NCI-H82 treated with DMSO at 0.1 percent for 48 hours (cell line): Measurements from ENCODE around the gene HYAL3.

Experiments used
- DNase-seq: peaks from one replicate; lab custom pipeline; 2025; ENCODE audit not compliant: unreplicated experiment; lab: John Stamatoyannopoulos, UW

The HYAL3 gene

GRCh38 chr3:50330330-50330729 lies 31.1 kb upstream of the HYAL3 start:
- no peak for DNase-seq

GRCh38 chr3:50327943-50328691 lies 28.9 kb upstream of the HYAL3 start, which contains the start of gene TUSC2:
TUSC2 (minus strand) TSS chr3:50328223; CDS start chr3:50328099, 124 bp downstream.
- DNase-seq: peak; percentile 76

GRCh38 chr3:50327129-50327528 lies 27.9 kb upstream of the HYAL3 start:
- DNase-seq: no peak

- no peak for DNase-seq
Observed at GRCh38 chr3:50326182-50326541, 27.0 kb upstream of the HYAL3 start.

GRCh38 chr3:50325497-50326181 lies 26.4 kb upstream of the HYAL3 start:
- no peak for DNase-seq

GRCh38 chr3:50325113-50325480 lies 25.9 kb upstream of the HYAL3 start:
- no peak for DNase-seq

GRCh38 chr3:50324351-50325112 lies 25.3 kb upstream of the HYAL3 start:
- DNase-seq: peak; percentile 13

GRCh38 chr3:50323614-50324199 lies 24.5 kb upstream of the HYAL3 start:
- DNase-seq: no peak

- DNase-seq: no peak
Observed at GRCh38 chr3:50323092-50323600, 23.9 kb upstream of the HYAL3 start.

GRCh38 chr3:50322386-50323091 lies 23.3 kb upstream of the HYAL3 start, which contains the start of gene HYAL2:
HYAL2 (minus strand) TSS chr3:50322745; CDS start chr3:50320489, 2,256 bp downstream.
- no peak for DNase-seq

- no peak for DNase-seq
Observed at GRCh38 chr3:50322115-50322385, 22.8 kb upstream of the HYAL3 start.

- peak; percentile 67 for DNase-seq
Observed at GRCh38 chr3:50321336-50322114, 22.3 kb upstream of the HYAL3 start.

GRCh38 chr3:50320853-50321335 lies 21.7 kb upstream of the HYAL3 start:
- no peak for DNase-seq

GRCh38 chr3:50319894-50320625 lies 20.9 kb upstream of the HYAL3 start:
- no peak for DNase-seq

- no peak for DNase-seq
Observed at GRCh38 chr3:50319181-50319893, 20.1 kb upstream of the HYAL3 start.

GRCh38 chr3:50318615-50319014 lies 19.4 kb upstream of the HYAL3 start:
- no peak for DNase-seq

- DNase-seq: no peak
Observed at GRCh38 chr3:50318163-50318562, 19.0 kb upstream of the HYAL3 start.

GRCh38 chr3:50317300-50317699 lies 18.1 kb upstream of the HYAL3 start:
- no peak for DNase-seq
